Thoracic aorta (tissue), 2 donors: ENCODE measurements around the gene SDE2. TPM values are rescaled to one million over a fixed set of nuclear protein-coding genes. Genes with fewer than 3 reads are reported as not detected.

Source experiments
- ATAC-seq: fragments of 150-250 bp; one replicate; pipeline ENCODE4 v1.8.0; 2017; ENCODE audit warnings: low read depth; ENCODE audit not compliant: insufficient number of reproducible peaks, low FRiP score
- DNase-seq: peaks from one replicate; pipeline ENCODE4 v3.0.0-alpha.2; 2020; ENCODE audit warnings: low spot score
- H3K27ac ChIP-seq, 2 donors: fragments of 200-600 bp; sonication (generic); 1 replicate in 1 of 2; 2 replicates in 1 of 2; pipeline ENCODE4 v1.5.1; 2016; ENCODE audit warnings: mild to moderate bottlenecking in 2 of 2, moderate library complexity in 2 of 2
- H3K27me3 ChIP-seq: fragments of 200-600 bp; sonication (generic); replicated peaks from 2 replicates; pipeline ENCODE4 v1.6.0; 2016; ENCODE audit warnings: mild to moderate bottlenecking; ENCODE audit not compliant: insufficient read depth
- H3K36me3 ChIP-seq: fragments of 200-600 bp; sonication (generic); one replicate; pipeline ENCODE4 v1.5.1; 2016
- H3K4me1 ChIP-seq, 2 donors: fragments of 200-600 bp; sonication (generic); 1 replicate in 1 of 2; 2 replicates in 1 of 2; pipeline versions ENCODE4 v1.5.1 to v1.6.0; 2016; ENCODE audit warnings: low read depth in 2 of 2, mild to moderate bottlenecking in 1 of 2; ENCODE audit not compliant: control insufficient read depth in 1 of 2
- H3K4me3 ChIP-seq: fragments of 200-600 bp; sonication (generic); 2 replicates; pipeline ENCODE4 v1.5.1; 2016; ENCODE audit warnings: mild to moderate bottlenecking
- H3K9me3 ChIP-seq: fragments of 200-600 bp; sonication (generic); 2 replicates; pipeline ENCODE4 v1.5.1; 2016
- CTCF ChIP-seq: fragments of 200-600 bp; sonication (generic); IDR thresholded peaks from one replicate; pipeline ENCODE4 v1.5.1; 2019; ENCODE audit warnings: antibody characterized with exemption
- total RNA-seq, 2 donors: library from RNA; depleted of rRNA; stranded (reverse); fragments of >200 nt; gene quantifications; one replicate each; pipeline versions ENCODE4 v1.1.0 to v1.2.3, GENCODE V29; 2016

SDE2 gene
- total RNA-seq, 2 donors from 2014 or later, result 19.1 to 33.2 TPM

- Histone ChIP-seq H3K4me3 (no peak overlapping the region), H3K27me3 (no peaks in the 10 kb centered on the region), H3K27ac (no peak overlapping the region), H3K36me3 (no peaks in the 10 kb centered on the region), H3K9me3 (no peaks in the 10 kb centered on the region), H3K4me1 (peaks cover 3 to 7% of the 10 kb centered on the region in 2 donors)
- no peak for TF ChIP-seq CTCF
- no peak for ATAC-seq
- no peak for DNase-seq
Observed at GRCh38 chr1:225965231-225965630, 33.9 kb downstream of the SDE2 start.

GRCh38 chr1:225963735-225964530, 35.2 kb downstream of the SDE2 start:
- no peaks in the 10 kb centered on the region for H3K36me3 ChIP-seq
- TF ChIP-seq CTCF, result no peak
- H3K27me3 ChIP-seq, result no peaks in the 10 kb centered on the region
- H3K4me3 ChIP-seq, result no peak overlapping the region
- H3K4me1 ChIP-seq, result peaks cover 3 to 7% of the 10 kb centered on the region in 2 donors
- no peaks in the 10 kb centered on the region for H3K9me3 ChIP-seq
- H3K27ac ChIP-seq, result no peak overlapping the region
- ATAC-seq, result no peak
- no peak for DNase-seq

- DNase-seq, result no peak
- H3K4me1 ChIP-seq, result peaks cover 3 to 7% of the 10 kb centered on the region in 2 donors
- no peak for ATAC-seq
- H3K27me3 ChIP-seq, result no peaks in the 10 kb centered on the region
- TF ChIP-seq CTCF, result peak; percentile 31
- no peaks in the 10 kb centered on the region for H3K9me3 ChIP-seq
- no peak overlapping the region for H3K4me3 ChIP-seq
- H3K36me3 ChIP-seq, result no peaks in the 10 kb centered on the region
- no peak overlapping the region for H3K27ac ChIP-seq
Observed at GRCh38 chr1:225962440-225962975, 36.6 kb downstream of the SDE2 start.

- H3K4me3 ChIP-seq, result no peak overlapping the region
- H3K9me3 ChIP-seq, result no peaks in the 10 kb centered on the region
- no peak overlapping the region for H3K27ac ChIP-seq
- TF ChIP-seq CTCF, result no peak
- H3K27me3 ChIP-seq, result no peaks in the 10 kb centered on the region
- no peak for DNase-seq
- H3K4me1 ChIP-seq, result peaks cover 3 to 7% of the 10 kb centered on the region in 2 donors
- no peaks in the 10 kb centered on the region for H3K36me3 ChIP-seq
- no peak for ATAC-seq
Observed at GRCh38 chr1:225961659-225962439, 37.3 kb downstream of the SDE2 start.

GRCh38 chr1:225958041-225958440, 41.1 kb downstream of the SDE2 start:
- no peak for TF ChIP-seq CTCF
- ATAC-seq, result no peak

More at GRCh38 chr1:225958041-225958440, 41.1 kb downstream of the SDE2 start:
- Histone ChIP-seq H3K36me3 (no peaks in the 10 kb centered on the region), H3K27me3 (no peaks in the 10 kb centered on the region), H3K9me3 (no peaks in the 10 kb centered on the region), H3K27ac (no peak overlapping the region), H3K4me1 (peaks cover 0 to 3% of the 10 kb centered on the region in 2 donors), H3K4me3 (no peak overlapping the region)
- no peak for DNase-seq
